ENCODE measurements around the gene MCF2L.

The MCF2L gene

GRCh38 chr13:112983042-112983305 is 14.0 kb downstream of the MCF2L start:
- DNase-seq: no peak

- DNase-seq: no peak
These were observed 14.6 kb downstream of the MCF2L start for GRCh38 chr13:112983428-112984196.

DNA sequence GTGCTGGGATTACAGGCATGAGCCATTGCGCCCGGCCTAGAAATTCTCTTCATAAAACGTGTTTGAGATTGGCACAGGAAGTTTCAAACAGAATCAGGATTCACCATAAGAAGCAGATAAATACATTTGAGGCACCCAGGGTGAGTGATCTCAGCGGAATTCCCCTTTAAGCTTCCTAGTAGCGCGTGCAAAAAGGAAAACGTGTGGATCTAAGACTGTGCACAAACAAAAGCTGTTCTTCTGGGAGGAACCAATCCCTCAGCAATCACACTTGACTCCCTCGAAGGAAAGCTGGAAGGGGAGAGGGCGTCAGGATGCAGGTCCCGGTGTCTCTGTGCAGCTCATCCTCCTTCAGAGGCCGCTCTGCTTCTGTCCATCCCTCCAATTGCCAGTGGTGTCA is 15.5 kb downstream of the MCF2L start:
- DNase-seq: no peak

DNA sequence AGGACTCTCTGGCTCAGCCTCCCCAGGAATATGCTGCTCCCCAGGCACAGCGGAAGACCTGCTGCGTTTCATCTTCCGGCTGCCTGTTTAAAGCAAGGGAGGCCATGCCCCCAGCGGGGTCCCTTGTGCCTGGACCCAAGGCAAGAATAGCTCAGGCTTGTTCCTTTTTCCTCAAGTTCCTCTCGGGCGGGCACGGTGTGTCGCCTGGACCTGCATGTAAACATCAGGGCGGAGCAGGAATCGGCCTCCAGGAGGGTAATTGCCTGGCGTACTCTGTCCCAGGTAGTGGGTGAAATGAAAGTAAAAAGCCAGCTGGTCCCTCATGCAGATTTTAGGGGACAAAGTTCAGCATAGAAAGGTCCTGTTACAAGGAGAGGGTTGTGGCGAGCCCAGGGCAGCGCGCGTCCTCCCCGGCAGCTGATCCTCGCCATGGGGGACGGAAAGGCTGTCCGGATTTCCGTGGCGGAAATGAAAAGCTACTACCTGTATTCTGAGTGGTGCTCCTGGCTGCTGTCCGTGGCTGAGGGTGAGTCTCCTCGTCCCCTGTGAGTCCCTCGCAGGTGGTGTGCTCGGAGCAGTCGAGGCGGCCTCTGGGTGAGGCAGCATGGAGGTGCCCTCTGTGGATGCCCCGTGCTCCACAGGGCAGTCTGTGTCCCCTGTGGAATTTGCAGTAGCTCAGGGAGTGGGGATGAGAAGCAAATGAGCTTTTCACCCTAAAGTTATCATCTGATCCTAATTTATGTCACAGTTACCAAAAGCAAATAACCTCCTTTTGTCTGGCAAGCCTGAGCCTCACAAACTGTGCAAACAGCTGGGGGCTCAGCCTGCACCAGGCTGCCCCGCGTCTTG is 16.2 kb downstream of the MCF2L start:
- no peak for DNase-seq

GRCh38 chr13:112985803-112986408 is 16.9 kb downstream of the MCF2L start:
- DNase-seq: no peak

GRCh38 chr13:112986470-112986869 is 17.5 kb downstream of the MCF2L start:
- no peak for DNase-seq

GRCh38 chr13:112986946-112987681 is 18.1 kb downstream of the MCF2L start:
- no peak for DNase-seq

DNA sequence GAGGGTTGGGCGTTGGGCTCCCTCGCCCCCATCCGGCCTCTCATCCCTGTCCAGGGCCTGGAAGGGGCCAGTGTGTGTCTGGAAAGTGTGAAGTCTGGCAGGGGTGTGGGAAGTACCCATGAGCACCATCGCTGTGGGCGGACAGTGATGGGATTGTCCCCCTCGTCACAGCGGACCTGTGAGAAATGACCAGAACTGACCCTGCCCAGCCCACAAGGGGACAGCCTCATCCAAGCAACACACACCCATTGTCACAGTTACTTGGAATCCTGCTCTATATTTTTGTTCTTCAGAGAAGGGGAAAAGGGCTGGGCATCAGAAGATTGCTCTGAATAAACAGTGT is 18.6 kb downstream of the MCF2L start:
- DNase-seq: no peak

- DNase-seq: no peak
These were observed 21.8 kb downstream of the MCF2L start for GRCh38 chr13:112990783-112991182.

GRCh38 chr13:112991609-112992008 is 22.6 kb downstream of the MCF2L start:
- no peak for DNase-seq

- DNase-seq: no peak
These were observed 24.1 kb downstream of the MCF2L start for GRCh38 chr13:112992931-112993680.

DNA sequence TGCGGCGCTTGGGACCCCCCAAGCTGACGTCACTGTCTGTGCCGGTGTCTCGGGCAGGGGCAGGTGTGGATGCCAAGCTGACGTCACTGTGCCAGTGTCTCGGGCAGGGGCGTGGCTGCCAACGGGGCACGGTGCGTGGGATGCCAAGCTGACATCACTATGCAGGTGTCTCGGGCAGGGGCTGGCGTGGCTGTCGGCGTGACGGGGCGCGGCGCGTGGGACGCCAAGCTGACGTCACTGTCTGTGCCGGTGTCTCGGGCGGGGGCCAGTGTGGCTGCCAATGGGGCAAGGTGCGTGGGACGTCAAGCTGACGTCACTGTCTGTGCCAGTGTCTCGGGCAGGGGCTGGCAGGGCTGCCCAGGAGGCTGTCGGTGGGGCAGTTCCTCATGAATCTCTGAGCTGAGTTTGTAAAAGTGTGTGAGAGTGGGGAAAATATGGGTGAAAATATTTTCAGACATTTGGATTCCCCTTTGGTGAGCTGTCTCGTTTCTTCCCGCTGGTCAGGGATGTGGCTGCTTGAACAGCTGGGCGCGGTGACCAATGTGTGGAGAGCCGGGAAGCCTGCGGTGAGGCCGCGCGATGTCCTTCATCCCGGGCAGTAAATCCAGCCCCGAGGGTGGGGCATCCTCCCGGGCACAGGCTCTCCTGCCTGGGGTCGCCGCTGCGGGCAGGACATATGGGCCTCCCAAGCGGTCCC is 25.2 kb downstream of the MCF2L start:
- no peak for DNase-seq

DNA sequence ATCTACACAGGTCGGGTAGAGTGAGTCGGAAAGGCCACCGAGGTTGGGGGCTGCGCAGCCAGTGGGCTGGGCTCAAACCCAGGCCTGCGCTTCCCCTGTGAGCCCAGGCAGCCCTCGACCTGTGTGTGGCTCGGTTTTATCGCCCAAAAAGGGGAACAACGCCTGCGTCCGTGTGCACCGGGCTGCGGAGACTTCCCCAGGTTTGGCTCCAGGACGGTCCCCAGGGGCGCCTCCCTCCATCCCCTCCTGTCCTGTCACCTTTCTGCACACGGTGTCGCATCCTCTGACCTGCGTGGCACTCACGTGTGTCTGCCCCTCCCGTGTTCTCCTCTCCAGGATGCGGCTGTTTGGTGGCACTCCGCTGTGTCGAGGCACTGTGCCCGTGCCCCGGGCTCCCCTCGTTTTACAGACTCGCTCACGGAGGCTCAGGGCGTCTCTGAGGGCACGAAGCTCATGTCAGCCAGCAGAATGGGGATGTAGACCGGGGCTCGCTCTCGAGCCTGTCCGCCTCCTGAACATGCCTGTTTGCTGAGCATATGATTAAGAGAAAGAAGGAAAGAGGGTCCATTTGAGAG is 25.9 kb downstream of the MCF2L start:
- DNase-seq: no peak

GRCh38 chr13:112995395-112996191 is 26.6 kb downstream of the MCF2L start:
- DNase-seq: no peak

DNA sequence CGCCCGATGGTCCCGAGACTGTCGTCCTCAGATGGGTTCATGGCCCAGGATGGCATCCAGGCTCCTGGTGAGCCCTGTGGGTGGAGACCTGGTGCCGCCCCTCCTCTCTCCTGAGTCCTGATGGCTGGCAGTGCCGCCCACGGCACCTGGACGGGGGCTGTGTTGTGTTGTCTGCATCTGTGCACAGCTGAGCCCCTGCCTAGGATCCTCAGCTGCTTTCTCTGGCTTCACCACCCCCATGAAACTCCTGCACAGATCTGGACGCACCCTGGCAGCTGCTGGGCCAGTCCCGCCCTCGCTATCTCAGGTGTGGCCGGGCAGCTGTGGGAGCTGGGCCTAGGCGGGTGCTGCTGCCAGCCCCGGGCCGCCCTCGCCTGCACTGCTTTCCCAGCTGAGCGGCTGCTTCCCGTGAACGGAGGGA is 27.7 kb downstream of the MCF2L start:
- no peak for DNase-seq

- no peak for DNase-seq
These were observed 28.4 kb downstream of the MCF2L start for GRCh38 chr13:112997188-112998130.

DNA sequence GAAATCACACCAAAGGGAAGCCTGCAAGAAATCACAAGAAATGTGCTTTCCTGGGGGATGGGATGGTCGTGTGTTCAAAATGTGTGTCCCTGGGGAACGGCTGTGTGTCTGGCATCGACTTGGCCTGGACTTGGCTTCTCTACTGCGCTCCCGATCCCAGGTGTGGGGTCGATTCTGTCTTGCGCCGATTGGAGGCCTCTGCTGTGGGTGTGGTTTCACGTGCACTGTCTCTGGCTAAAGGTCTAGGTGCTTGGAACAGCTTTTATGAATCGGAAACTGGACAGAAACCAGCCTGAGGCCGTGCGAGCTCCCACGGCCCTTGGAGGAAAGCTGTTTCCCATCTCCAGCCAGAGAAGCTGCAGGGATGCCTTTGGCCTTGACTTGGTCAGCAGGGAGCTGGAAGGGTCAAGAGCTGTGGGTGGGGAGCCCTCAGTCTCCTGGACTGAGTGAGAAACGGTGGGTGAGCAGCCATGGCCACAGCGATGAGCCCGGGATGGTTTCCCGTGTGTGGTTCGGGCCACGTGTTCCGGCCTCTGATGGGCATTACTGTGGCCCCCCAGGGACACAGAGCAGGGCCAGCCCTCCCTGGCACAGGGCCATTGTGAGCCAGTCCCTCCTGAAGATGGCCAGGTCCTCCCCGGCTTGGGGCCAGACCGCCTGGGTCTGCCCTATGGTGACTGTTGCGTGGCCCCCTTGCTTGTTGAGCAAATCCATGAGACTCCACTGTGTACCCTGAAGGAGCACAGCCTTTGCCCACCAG is 29.7 kb downstream of the MCF2L start:
- DNase-seq: no peak

DNA sequence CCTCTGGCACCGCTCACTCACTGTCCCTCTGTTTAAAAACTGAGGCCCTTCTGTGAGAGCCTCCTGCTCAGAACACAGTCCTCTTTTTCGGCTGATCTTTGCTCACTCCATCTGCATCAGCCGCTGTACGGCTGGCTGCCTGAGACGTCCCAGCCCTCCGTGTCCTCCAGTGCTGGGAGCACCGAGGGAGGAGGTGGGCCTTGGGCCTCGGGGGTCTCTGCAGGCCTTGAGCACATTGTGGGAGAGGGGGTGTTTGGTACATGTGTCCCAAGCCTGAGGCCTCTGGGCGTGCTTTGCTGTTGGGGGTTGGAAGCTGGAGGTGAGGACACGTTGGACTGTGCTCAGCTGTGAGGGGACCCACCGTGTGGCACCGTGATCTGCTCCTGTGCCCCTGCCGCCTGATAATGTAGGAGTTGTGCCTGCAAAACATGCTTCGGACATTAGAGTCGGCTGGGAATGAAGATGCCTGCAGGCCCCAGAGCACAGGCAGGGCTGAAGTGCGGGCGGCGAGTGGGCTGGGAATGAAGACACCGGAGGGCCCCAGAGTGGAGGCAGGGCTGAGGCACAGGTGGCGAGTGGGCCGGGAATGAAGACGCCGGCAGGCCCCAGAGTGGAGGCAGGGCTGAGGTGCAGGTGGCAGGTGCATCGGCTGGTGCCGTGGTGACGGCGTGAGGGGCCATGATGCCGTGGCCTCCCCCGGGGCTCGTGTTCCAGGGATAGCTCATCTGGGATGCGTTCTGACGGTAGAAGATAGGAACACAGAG is 30.6 kb downstream of the MCF2L start:
- no peak for DNase-seq
